Kidney epithelial cell (primary cell): ENCODE data around the gene EDDM3A. TPM values are rescaled to one million over a fixed set of nuclear protein-coding genes. Genes with fewer than 3 reads are reported as not detected.
"Not testable (repeated sequence)": the region's sequence is repeated elsewhere in the genome, so short reads cannot be mapped to it uniquely, and the experiment has no call there.

Source experiments
- DNase-seq: peaks from one replicate; pipeline ENCODE4 v3.0.0-alpha.2; 2010; ENCODE audit warnings: low read depth
- H3K27me3 ChIP-seq: 2 replicates; pipeline ENCODE4 v1.6.0; 2011; ENCODE audit warnings: low read length; ENCODE audit not compliant: control insufficient read depth, insufficient read depth
- H3K36me3 ChIP-seq: 2 replicates; pipeline ENCODE4 v1.5.1; 2011; ENCODE audit warnings: low read length; ENCODE audit not compliant: control insufficient read depth, insufficient read depth
- H3K4me3 ChIP-seq: 2 replicates; pipeline ENCODE4 v1.5.1; 2011; ENCODE audit warnings: low read depth, mild to moderate bottlenecking, control low read depth, low read length
- CTCF ChIP-seq: IDR thresholded peaks from 2 replicates; pipeline ENCODE4 v1.5.1; 2011; ENCODE audit warnings: mild to moderate bottlenecking, moderate library complexity, low read length, control low read depth, inconsistent platforms; ENCODE audit not compliant: insufficient read depth, poor library complexity, severe bottlenecking
- total RNA-seq: library from RNA; depleted of rRNA; stranded (reverse); fragments of >200 nt; gene quantifications from 2 replicates; pipeline ENCODE4 v1.2.3, GENCODE V29; 2015

Gene EDDM3A
- total RNA-seq, 1 donor from 2014 or later, result not detected

DNA sequence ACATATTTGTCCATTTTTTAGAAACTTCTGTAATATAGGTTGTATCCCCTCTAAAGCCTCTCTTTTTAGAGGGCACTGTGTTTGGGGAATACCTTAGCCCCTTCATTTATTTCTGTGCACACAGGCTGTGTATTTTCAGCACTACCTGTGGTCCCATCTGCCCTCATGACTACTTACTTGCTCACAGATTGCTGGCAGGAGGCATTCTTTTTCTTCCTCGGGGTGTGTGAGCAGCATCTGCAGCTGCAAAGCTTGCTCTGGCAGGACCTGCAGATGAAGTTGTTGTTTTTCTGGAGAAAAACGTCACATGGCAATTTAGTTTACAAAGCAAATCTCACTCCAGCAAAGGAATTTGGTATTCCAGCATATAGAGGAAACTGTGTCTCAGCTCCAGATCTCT is 32.8 kb upstream of the EDDM3A start:
- Histone ChIP-seq H3K4me3 (no peak overlapping the region), H3K36me3 (no peaks in the 10 kb centered on the region), H3K27me3 (no peaks in the 10 kb centered on the region)
- DNase-seq, result no peak
- TF ChIP-seq CTCF, result no peak

DNA sequence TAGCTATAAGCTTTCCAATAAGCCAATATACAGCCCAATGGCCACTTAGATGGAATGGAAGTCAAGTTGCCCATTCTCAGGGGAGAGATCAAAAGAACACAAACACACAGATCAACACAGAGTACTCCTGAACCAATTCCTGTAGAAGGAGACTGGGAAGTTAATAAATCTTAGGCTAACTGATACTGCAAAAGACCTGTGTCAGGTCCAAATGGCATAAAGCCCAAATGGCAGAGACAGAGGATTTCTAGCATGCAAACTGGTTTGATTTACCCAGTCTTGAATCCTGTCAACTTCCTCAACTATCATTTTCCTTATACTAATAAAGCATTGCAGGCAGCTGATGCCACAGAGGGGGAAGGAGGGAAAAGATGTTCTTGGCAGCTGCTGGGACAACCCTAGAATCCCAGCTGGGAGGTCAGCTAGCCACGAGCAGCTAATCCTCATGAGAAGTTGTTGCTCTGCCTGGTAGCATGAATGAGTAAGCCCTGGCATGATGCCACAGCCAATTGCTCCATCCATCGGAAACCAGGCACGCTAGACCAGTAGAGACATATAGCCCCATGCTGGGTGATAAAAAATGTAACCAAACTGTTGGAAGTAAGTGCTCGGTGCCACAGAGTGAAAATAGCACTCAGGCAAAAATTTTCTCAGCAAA is 31.0 kb upstream of the EDDM3A start:
- no peaks in the 10 kb centered on the region for H3K36me3 ChIP-seq
- no peak overlapping the region for H3K4me3 ChIP-seq
- no peak for TF ChIP-seq CTCF
- no peak for DNase-seq
- H3K27me3 ChIP-seq, result no peaks in the 10 kb centered on the region

- no peak for TF ChIP-seq CTCF
- DNase-seq, result no peak
- peaks cover 9% of the 10 kb centered on the region for H3K27me3 ChIP-seq
- H3K36me3 ChIP-seq, result no peaks in the 10 kb centered on the region
- no peak overlapping the region for H3K4me3 ChIP-seq
Observed at GRCh38 chr14:20719777-20720176, 25.9 kb upstream of the EDDM3A start.

DNA sequence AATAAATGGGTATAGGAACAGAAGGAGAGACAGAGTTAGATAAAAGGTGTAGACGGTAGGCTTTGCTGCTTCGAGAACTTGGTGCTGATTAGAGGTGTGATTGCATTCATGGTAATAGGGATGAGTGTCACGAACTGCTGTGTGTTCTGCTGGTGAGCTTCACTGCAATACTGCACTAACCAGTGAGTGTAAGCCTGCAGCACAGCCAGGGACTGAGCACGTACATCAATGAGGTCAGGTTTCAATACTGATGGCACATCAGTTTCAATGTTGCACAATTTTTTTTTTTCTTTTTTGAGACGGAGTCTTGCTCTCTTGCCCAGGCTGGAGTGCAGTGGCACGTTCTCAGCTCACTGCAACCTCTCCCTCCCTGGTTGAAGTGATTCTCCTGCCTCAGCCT is 24.9 kb upstream of the EDDM3A start:
- H3K27me3 ChIP-seq, result peaks cover 9% of the 10 kb centered on the region
- DNase-seq, result no peak
- TF ChIP-seq CTCF, result no peak
- no peaks in the 10 kb centered on the region for H3K36me3 ChIP-seq
- H3K4me3 ChIP-seq, result no peak overlapping the region

DNA sequence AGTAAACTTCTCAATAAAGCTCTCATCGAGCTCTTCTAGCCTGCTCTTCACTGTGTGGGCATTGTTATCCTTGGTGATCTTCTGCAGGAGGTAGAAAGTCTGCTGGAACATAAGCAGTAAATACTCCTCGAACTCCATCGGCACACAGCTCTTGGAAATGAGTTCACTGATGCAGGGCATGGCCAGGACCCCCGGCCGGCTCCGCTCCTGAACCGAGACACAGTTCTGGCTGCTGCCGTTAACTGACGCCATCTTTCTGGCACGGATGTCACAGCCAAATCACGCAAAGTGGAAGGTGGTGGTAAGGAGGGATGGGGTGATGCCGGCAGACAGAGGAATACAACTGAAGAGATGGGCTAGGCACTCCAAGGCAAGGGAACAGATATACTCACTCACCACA is 23.7 kb upstream of the EDDM3A start:
- Histone ChIP-seq H3K36me3 (no peaks in the 10 kb centered on the region), H3K27me3 (peaks cover 9% of the 10 kb centered on the region), H3K4me3 (no peak overlapping the region)
- no peak for TF ChIP-seq CTCF
- no peak for DNase-seq

DNA sequence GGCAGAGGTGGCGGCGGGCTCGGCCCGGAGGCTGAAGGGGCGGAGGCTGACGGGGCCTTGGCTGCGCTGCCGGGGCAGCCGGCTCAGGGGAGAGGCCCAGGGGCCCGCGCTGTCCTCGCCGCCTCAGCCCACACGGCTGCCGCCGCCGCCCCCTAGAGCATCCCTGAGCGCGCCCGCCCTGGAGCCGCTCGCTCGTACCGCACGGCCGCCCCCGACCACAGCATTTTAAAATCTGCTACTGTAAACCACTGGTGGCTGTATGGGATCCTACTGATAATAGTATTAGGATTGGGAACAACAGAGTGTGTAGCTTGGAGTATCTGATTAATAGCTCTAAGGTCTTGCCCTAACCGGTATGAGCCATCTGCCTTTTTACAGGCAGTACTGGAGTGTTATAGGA is 22.2 kb upstream of the EDDM3A start:
- Histone ChIP-seq H3K27me3 (peaks cover 9% of the 10 kb centered on the region), H3K4me3 (no peak overlapping the region), H3K36me3 (no peaks in the 10 kb centered on the region)
- DNase-seq, result no peak
- TF ChIP-seq CTCF, result no peak

GRCh38 chr14:20726121-20726520 is 19.6 kb upstream of the EDDM3A start:
- not testable (repeated sequence) for DNase-seq, H3K36me3 ChIP-seq, H3K27me3 ChIP-seq, H3K4me3 ChIP-seq
